GM12878 (cell line): ENCODE data around the gene WIPF2. TPM values are rescaled to one million over a fixed set of nuclear protein-coding genes. Genes with fewer than 3 reads are reported as not detected.

ENCODE experiments used
- BMI1 ChIP-seq: fragments of 450-650 bp; IDR thresholded peaks from 2 replicates; pipeline ENCODE4 v1.6.1; 2016; ENCODE audit warnings: mild to moderate bottlenecking, moderate library complexity, borderline replicate concordance
- CEBPB ChIP-seq, 2 experiments: fragments of 150-350 bp in 1 of 2; IDR thresholded peaks; 2 replicates each; pipeline ENCODE4 v1.6.1; 2012 to 2014; ENCODE audit warnings: low read depth in 2 of 2, low read length in 2 of 2, borderline replicate concordance in 1 of 2, inconsistent platforms in 1 of 2
- CREM ChIP-seq: IDR thresholded peaks from 2 replicates; pipeline ENCODE4 v1.6.1; 2014; ENCODE audit warnings: antibody characterized with exemption, low read depth
- FOXM1 ChIP-seq: IDR thresholded peaks from 2 replicates; pipeline ENCODE4 v1.6.1; 2012; ENCODE audit warnings: low read depth, mild to moderate bottlenecking, inconsistent platforms, low read length, moderate library complexity
- HCFC1 ChIP-seq: fragments of 150-350 bp; IDR thresholded peaks from 2 replicates; pipeline ENCODE4 v1.6.1; 2014; ENCODE audit warnings: low read length
- LARP7 ChIP-seq: fragments of 450-650 bp; IDR thresholded peaks from 2 replicates; pipeline ENCODE4 v1.6.1; 2017; ENCODE audit warnings: mild to moderate bottlenecking
- MEF2A ChIP-seq: IDR thresholded peaks from 2 replicates; pipeline ENCODE4 v1.6.1; 2011; ENCODE audit warnings: low read depth, mild to moderate bottlenecking, low read length, moderate library complexity; ENCODE audit not compliant: insufficient read depth
- MXI1 ChIP-seq: fragments of 150-350 bp; IDR thresholded peaks from 2 replicates; pipeline ENCODE4 v1.6.1; 2011; ENCODE audit warnings: low read depth, mild to moderate bottlenecking, inconsistent platforms, low read length, improper control_type of control experiment
- NBN ChIP-seq: fragments of 450-650 bp; IDR thresholded peaks from 2 replicates; pipeline ENCODE4 v1.6.1; 2016
- NFYA ChIP-seq: IDR thresholded peaks from 2 replicates; pipeline ENCODE4 v1.6.1; 2011; ENCODE audit warnings: low read depth, mild to moderate bottlenecking, low read length, improper control_type of control experiment, borderline replicate concordance
- NFYB ChIP-seq: IDR thresholded peaks from 2 replicates; pipeline ENCODE4 v1.6.1; 2011; ENCODE audit warnings: low read depth, mild to moderate bottlenecking, low read length, improper control_type of control experiment, moderate library complexity; ENCODE audit not compliant: insufficient read depth
- NR2F1 ChIP-seq: fragments of 450-650 bp; conservative IDR thresholded peaks from 2 replicates; pipeline ENCODE4 v1.6.1; 2017; ENCODE audit warnings: mild to moderate bottlenecking
- PML ChIP-seq: IDR thresholded peaks from 2 replicates; pipeline ENCODE4 v1.6.1; 2012; ENCODE audit warnings: low read length, inconsistent platforms
- RAD21 ChIP-seq: IDR thresholded peaks from 2 replicates; pipeline ENCODE4 v1.6.1; 2011; ENCODE audit warnings: mild to moderate bottlenecking, low read depth, low read length, moderate library complexity; ENCODE audit not compliant: insufficient read depth
- RAD51 ChIP-seq: fragments of 450-650 bp; IDR thresholded peaks from 2 replicates; pipeline ENCODE4 v1.6.1; 2016; ENCODE audit warnings: moderate library complexity, mild to moderate bottlenecking, inconsistent platforms
- RBBP5 ChIP-seq: fragments of 200-600 bp; sonication (generic); conservative IDR thresholded peaks from 2 replicates; pipeline ENCODE4 v1.6.1; 2016
- SIN3A ChIP-seq: IDR thresholded peaks from 2 replicates; pipeline ENCODE4 v1.6.1; 2012; ENCODE audit warnings: low read depth, low read length, improper control_type of control experiment
- SMC3 ChIP-seq: IDR thresholded peaks from 2 replicates; pipeline ENCODE4 v1.6.1; 2011; ENCODE audit warnings: low read length, improper control_type of control experiment, borderline replicate concordance
- SP1 ChIP-seq: IDR thresholded peaks from one replicate; pipeline ENCODE4 v1.6.1; 2011; ENCODE audit warnings: low read depth, low read length
- SPI1 ChIP-seq: IDR thresholded peaks from 2 replicates; pipeline ENCODE4 v1.6.1; 2011; ENCODE audit warnings: low read depth, mild to moderate bottlenecking, low read length, moderate library complexity, borderline replicate concordance; ENCODE audit not compliant: insufficient read depth
- SUPT20H ChIP-seq: IDR thresholded peaks from 2 replicates; pipeline ENCODE4 v1.6.1; 2011; ENCODE audit warnings: low read depth, mild to moderate bottlenecking, low read length, moderate library complexity, borderline replicate concordance; ENCODE audit not compliant: control insufficient read depth
- TCF3 ChIP-seq: IDR thresholded peaks from 2 replicates; pipeline ENCODE4 v1.6.1; 2012; ENCODE audit warnings: low read depth, mild to moderate bottlenecking, low read length, borderline replicate concordance; ENCODE audit not compliant: insufficient read depth
- ZBED1 ChIP-seq: IDR thresholded peaks from 2 replicates; pipeline ENCODE4 v1.6.1; 2016; ENCODE audit warnings: borderline replicate concordance
- ZNF217 ChIP-seq: fragments of 450-650 bp; IDR thresholded peaks from 2 replicates; pipeline ENCODE4 v1.6.1; 2017; ENCODE audit warnings: antibody characterized with exemption, mild to moderate bottlenecking
- ZNF274 ChIP-seq: IDR thresholded peaks from one replicate; pipeline ENCODE4 v1.8.0; 2011; ENCODE audit not compliant: insufficient read length, insufficient read depth
- ZNF384 ChIP-seq: IDR thresholded peaks from 2 replicates; pipeline ENCODE4 v1.6.1; 2012; ENCODE audit warnings: low read depth, mild to moderate bottlenecking, low read length, improper control_type of control experiment, borderline replicate concordance
- polyA plus RNA-seq, 11 experiments: library from polyadenylated mRNA; depleted of rRNA in 4 of 11; unstranded in 6 of 11; stranded (reverse) in 5 of 11; fragments of >200 nt; fragmentation: Nextera tagmentation in 4 of 11; fragmentation: Illumina TruSeq in 1 of 11; extraction: Ambion mirVana in 4 of 11; extraction: Trizol in 1 of 11; gene quantifications; 1 replicate in 1 of 11; 2 replicates in 10 of 11; pipeline versions ENCODE4 v1.2.1 to v1.2.3, GENCODE V29; 2011 to 2016; ENCODE audit warnings: inconsistent platforms in 2 of 11, missing spikeins in 2 of 11, low read depth in 1 of 11
- total RNA-seq, 4 experiments: library from RNA; depleted of rRNA in 3 of 4; stranded (reverse); fragments of >200 nt in 3 of 4; fragmentation: Illumina TruSeq in 1 of 4; extraction: Trizol in 1 of 4; gene quantifications; 2 replicates each; pipeline versions ENCODE4 v1.2.1 to v1.2.3, GENCODE V29; 2013 to 2021
- TF ChIP-seq, protein P1 (sequence below): IDR thresholded peaks from 2 replicates; pipeline ENCODE4 v1.6.1; 2012; ENCODE audit warnings: low read length, inconsistent platforms
- TF ChIP-seq, protein P2 (sequence below): fragments of 150-350 bp; IDR thresholded peaks from 2 replicates; pipeline ENCODE4 v1.6.1; 2014; ENCODE audit warnings: mild to moderate bottlenecking, low read depth, low read length
- TF ChIP-seq, protein P3 (sequence below): fragments of 450-650 bp; IDR thresholded peaks from 2 replicates; pipeline ENCODE4 v1.6.1; 2017; ENCODE audit warnings: borderline replicate concordance

The WIPF2 gene
- total and polyA plus RNA-seq, 10 of the 15 experiments (the other 5 are each of a cell fraction or from before 2014, with no cell fraction given), result 4.2 to 20.8 (median 7.1) TPM

DNA sequence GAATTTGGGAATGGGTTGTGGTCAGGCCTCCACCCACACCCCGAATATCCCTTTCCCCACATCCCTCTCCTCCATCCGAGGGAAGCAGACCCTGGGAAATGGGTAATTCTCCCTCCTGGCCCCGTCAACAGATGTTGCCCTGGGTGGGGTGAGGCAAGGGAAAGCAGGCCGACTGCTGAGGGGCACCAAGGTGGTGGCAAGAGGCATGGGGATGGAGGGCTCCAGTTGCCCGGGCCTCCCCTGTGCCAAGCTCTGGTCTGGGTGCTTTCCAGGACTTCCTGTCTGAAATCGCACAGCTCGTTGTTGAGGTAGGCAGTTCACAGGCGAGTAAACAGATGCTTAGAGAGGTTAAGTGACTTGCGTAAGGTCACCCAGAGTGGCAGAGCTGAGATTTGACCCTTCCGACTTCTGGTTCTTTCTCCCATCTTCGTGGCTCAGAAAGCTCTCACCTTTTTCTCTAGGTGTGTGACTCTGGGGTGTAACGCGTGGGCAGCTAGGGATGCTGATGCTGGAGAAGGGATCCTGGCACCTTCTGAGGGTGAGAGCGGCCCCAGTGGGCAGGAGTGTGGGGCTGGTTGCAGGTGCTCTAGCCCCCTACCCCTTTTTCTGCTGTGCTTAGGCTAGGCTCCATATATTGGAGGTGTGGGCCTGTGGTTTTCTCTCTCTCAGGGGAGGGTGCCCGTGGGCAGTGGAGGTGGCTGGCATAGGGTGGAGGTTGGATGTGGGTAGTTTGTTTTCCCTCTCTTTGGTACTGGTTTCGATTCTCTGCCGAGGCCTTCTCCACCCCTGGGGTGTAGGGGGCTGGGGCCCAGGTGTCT is 107.1 kb downstream of the WIPF2 start (continued):
- no peak for TF ChIP-seq NFYB
- TF ChIP-seq PML, result no peak
- TF ChIP-seq LARP7, result no peak
- TF ChIP-seq, protein P1, sequence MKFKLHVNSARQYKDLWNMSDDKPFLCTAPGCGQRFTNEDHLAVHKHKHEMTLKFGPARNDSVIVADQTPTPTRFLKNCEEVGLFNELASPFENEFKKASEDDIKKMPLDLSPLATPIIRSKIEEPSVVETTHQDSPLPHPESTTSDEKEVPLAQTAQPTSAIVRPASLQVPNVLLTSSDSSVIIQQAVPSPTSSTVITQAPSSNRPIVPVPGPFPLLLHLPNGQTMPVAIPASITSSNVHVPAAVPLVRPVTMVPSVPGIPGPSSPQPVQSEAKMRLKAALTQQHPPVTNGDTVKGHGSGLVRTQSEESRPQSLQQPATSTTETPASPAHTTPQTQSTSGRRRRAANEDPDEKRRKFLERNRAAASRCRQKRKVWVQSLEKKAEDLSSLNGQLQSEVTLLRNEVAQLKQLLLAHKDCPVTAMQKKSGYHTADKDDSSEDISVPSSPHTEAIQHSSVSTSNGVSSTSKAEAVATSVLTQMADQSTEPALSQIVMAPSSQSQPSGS, result no peak
- 0 out of 2 replicates have a peak, but pooled peaks have one; percentile 55 for TF ChIP-seq TCF3
- TF ChIP-seq RAD21, result no peak
- TF ChIP-seq MEF2A, result no peak
- no peak for TF ChIP-seq SPI1
- no peak for TF ChIP-seq RAD51
- peak; percentile 97 for TF ChIP-seq NR2F1
- TF ChIP-seq NBN, result no peak
- peak; percentile 50; the same call in 1 of the 2 replicates for TF ChIP-seq CREM
- TF ChIP-seq MXI1, result no peak
- no peak for TF ChIP-seq ZNF217
- TF ChIP-seq ZNF384, result no peak
- no peak for TF ChIP-seq SIN3A
- TF ChIP-seq SMC3, result no peak
- TF ChIP-seq ZBED1, result no peak
- no peak for TF ChIP-seq ZNF274
- no peak for TF ChIP-seq FOXM1
- no peak for TF ChIP-seq NFYA
- TF ChIP-seq RBBP5, result no peak
- TF ChIP-seq CEBPB (IDR thresholded peaks at IDR 0.05; ENCODE audit: borderline replicate concordance in 1 of 2, low read depth in 2 of 2, low read length in 2 of 2), result no peak
- no peak for TF ChIP-seq HCFC1
- peak; percentile 23 for TF ChIP-seq SP1
- TF ChIP-seq, protein P2, sequence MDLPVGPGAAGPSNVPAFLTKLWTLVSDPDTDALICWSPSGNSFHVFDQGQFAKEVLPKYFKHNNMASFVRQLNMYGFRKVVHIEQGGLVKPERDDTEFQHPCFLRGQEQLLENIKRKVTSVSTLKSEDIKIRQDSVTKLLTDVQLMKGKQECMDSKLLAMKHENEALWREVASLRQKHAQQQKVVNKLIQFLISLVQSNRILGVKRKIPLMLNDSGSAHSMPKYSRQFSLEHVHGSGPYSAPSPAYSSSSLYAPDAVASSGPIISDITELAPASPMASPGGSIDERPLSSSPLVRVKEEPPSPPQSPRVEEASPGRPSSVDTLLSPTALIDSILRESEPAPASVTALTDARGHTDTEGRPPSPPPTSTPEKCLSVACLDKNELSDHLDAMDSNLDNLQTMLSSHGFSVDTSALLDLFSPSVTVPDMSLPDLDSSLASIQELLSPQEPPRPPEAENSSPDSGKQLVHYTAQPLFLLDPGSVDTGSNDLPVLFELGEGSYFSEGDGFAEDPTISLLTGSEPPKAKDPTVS, result no peak
- TF ChIP-seq SUPT20H, result no peak
- TF ChIP-seq, protein P3, sequence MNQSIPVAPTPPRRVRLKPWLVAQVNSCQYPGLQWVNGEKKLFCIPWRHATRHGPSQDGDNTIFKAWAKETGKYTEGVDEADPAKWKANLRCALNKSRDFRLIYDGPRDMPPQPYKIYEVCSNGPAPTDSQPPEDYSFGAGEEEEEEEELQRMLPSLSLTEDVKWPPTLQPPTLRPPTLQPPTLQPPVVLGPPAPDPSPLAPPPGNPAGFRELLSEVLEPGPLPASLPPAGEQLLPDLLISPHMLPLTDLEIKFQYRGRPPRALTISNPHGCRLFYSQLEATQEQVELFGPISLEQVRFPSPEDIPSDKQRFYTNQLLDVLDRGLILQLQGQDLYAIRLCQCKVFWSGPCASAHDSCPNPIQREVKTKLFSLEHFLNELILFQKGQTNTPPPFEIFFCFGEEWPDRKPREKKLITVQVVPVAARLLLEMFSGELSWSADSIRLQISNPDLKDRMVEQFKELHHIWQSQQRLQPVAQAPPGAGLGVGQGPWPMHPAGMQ, result no peak
- TF ChIP-seq BMI1, result no peak
